C4-2B (cell line): ENCODE data around the gene AGL.
"Not testable (repeated sequence)": the region's sequence is repeated elsewhere in the genome, so short reads cannot be mapped to it uniquely, and the experiment has no call there.

ENCODE experiments used
- H3K27ac ChIP-seq: fragments of 450-650 bp; 2 replicates; pipeline ENCODE4 v1.5.1; 2017
- CTCF ChIP-seq: fragments of 450-650 bp; conservative IDR thresholded peaks from 2 replicates; pipeline ENCODE4 v1.5.1; 2017; ENCODE audit warnings: mild to moderate bottlenecking
- ZFX ChIP-seq: fragments of 450-650 bp; IDR thresholded peaks from 2 replicates; pipeline ENCODE4 v1.6.1; 2017

Gene AGL

GRCh38 chr1:99872063-99872462 is 21.9 kb downstream of the AGL start:
- TF ChIP-seq ZFX: no peak
- TF ChIP-seq CTCF: no peak
- H3K27ac ChIP-seq: no peak overlapping the region

GRCh38 chr1:99877568-99877967 is 27.4 kb downstream of the AGL start:
- H3K27ac ChIP-seq: no peak overlapping the region
- TF ChIP-seq ZFX (no peak), CTCF (no peak)

- H3K27ac ChIP-seq: no peak overlapping the region
- TF ChIP-seq CTCF (no peak), ZFX (no peak)
Observed at GRCh38 chr1:99886179-99886578, 36.0 kb downstream of the AGL start.

GRCh38 chr1:99886841-99887240 is 36.7 kb downstream of the AGL start:
- no peak for TF ChIP-seq ZFX
- TF ChIP-seq CTCF: no peak
- no peak overlapping the region for H3K27ac ChIP-seq

GRCh38 chr1:99887890-99888289 is 37.7 kb downstream of the AGL start:
- no peak for TF ChIP-seq CTCF
- no peak for TF ChIP-seq ZFX
- no peak overlapping the region for H3K27ac ChIP-seq

GRCh38 chr1:99891997-99892396 is 41.8 kb downstream of the AGL start:
- H3K27ac ChIP-seq: no peak overlapping the region
- no peak for TF ChIP-seq ZFX
- TF ChIP-seq CTCF: no peak

- not testable (repeated sequence) for H3K27ac ChIP-seq
Observed at GRCh38 chr1:99903278-99903677, 53.1 kb downstream of the AGL start.

GRCh38 chr1:99906535-99906934 is 56.4 kb downstream of the AGL start:
- TF ChIP-seq ZFX: no peak
- no peak for TF ChIP-seq CTCF
- H3K27ac ChIP-seq: no peak overlapping the region
